ENCODE results near the gene TIMM17B. TPM values are rescaled to one million over a fixed set of nuclear protein-coding genes. Genes with fewer than 3 reads are reported as not detected.

Gene TIMM17B
- 85.6 to 110 TPM (median 100 TPM) in 5 replicates for total RNA-seq (2022; extraction: Qiagen RNA extraction)

GRCh38 chrX:48897625-48898306, at the start of gene TIMM17B, which contains the start of gene PQBP1:
TIMM17B (minus strand) TSS chrX:48897768; CDS start chrX:48897749, 19 bp downstream.
PQBP1 (plus strand) TSS chrX:48897930; CDS start chrX:48898510, 580 bp downstream.

GRCh38 chrX:48918643-48919340, 21.2 kb upstream of the TIMM17B start, which contains the start of gene PIM2:
PIM2 (minus strand) TSS chrX:48919024; CDS start chrX:48918834, 190 bp downstream.

GRCh38 chrX:48911412-48912182, 14.0 kb upstream of the TIMM17B start, which contains the start of gene SLC35A2:
SLC35A2 (minus strand) TSS chrX:48911646; CDS start chrX:48911636, 10 bp downstream.

Other genes with a start within 250 kb of the TIMM17B start
- 0.20 to 0.61 TPM (median 0.28 TPM) in 5 replicates for gene WAS, start 214.0 kb downstream of the TIMM17B start, total RNA-seq (2022; extraction: Qiagen RNA extraction)
- gene SUV39H1, start 201.0 kb downstream of the TIMM17B start, total RNA-seq (2022; extraction: Qiagen RNA extraction): 21.9 to 24.0 TPM (median 22.9 TPM) in 5 replicates
- not detected in 5 replicates for gene GLOD5, start 136.0 kb downstream of the TIMM17B start, total RNA-seq (2022; extraction: Qiagen RNA extraction)
- not detected in 5 replicates for gene GATA1, start 111.2 kb downstream of the TIMM17B start, total RNA-seq (2022; extraction: Qiagen RNA extraction)
- 25.3 to 30.4 TPM (median 28.9 TPM) in 5 replicates for gene HDAC6, start 95.7 kb downstream of the TIMM17B start, total RNA-seq (2022; extraction: Qiagen RNA extraction)
- 0.07 to 0.10 TPM in 2 of 5 replicates, not detected in the others for gene ERAS, start 71.3 kb downstream of the TIMM17B start, total RNA-seq (2022; extraction: Qiagen RNA extraction)
- gene PCSK1N, start 62.2 kb downstream of the TIMM17B start, total RNA-seq (2022; extraction: Qiagen RNA extraction): 12.9 to 50.9 TPM (median 44.9 TPM) in 5 replicates
- gene PQBP1, start 162 bp upstream of the TIMM17B start, total RNA-seq (2022; extraction: Qiagen RNA extraction): 86.1 to 104 TPM (median 88.5 TPM) in 5 replicates
- gene SLC35A2, start 13.9 kb upstream of the TIMM17B start, total RNA-seq (2022; extraction: Qiagen RNA extraction): 55.6 to 63.4 TPM (median 62.4 TPM) in 5 replicates
- 8.7 to 9.6 TPM (median 9.0 TPM) in 5 replicates for gene PIM2, start 21.3 kb upstream of the TIMM17B start, total RNA-seq (2022; extraction: Qiagen RNA extraction)
- 59.0 to 65.6 TPM (median 62.0 TPM) in 5 replicates for gene OTUD5, start 59.8 kb upstream of the TIMM17B start, total RNA-seq (2022; extraction: Qiagen RNA extraction)
- gene KCND1, start 74.1 kb upstream of the TIMM17B start, total RNA-seq (2022; extraction: Qiagen RNA extraction): 0.88 to 1.3 TPM (median 0.92 TPM) in 5 replicates
- 17.3 to 21.8 TPM (median 18.1 TPM) in 5 replicates for gene GRIPAP1, start 104.5 kb upstream of the TIMM17B start, total RNA-seq (2022; extraction: Qiagen RNA extraction)
- gene TFE3, start 145.6 kb upstream of the TIMM17B start, total RNA-seq (2022; extraction: Qiagen RNA extraction): 45.3 to 50.5 TPM (median 48.5 TPM) in 5 replicates
- gene CCDC120, start 161.2 kb upstream of the TIMM17B start, total RNA-seq (2022; extraction: Qiagen RNA extraction): 2.7 to 4.1 TPM (median 3.5 TPM) in 5 replicates
- 31.7 to 45.8 TPM (median 41.5 TPM) in 5 replicates for gene PRAF2, start 176.2 kb upstream of the TIMM17B start, total RNA-seq (2022; extraction: Qiagen RNA extraction)
- 50.5 to 59.4 TPM (median 56.0 TPM) in 5 replicates for gene WDR45, start 182.1 kb upstream of the TIMM17B start, total RNA-seq (2022; extraction: Qiagen RNA extraction)
- gene GPKOW, start 226.0 kb upstream of the TIMM17B start, total RNA-seq (2022; extraction: Qiagen RNA extraction): 20.7 to 26.0 TPM (median 23.0 TPM) in 5 replicates

All from A549 treated with Hydrocortisone at 1 μM for 4 hours (cell line).